Esophagus squamous epithelium (tissue), 5 donors: ENCODE data around the gene APOA1. TPM values are rescaled to one million over a fixed set of nuclear protein-coding genes. Genes with fewer than 3 reads are reported as not detected.

Experiments used
- DNase-seq: peaks from one replicate; lab custom pipeline; 2025; lab: John Stamatoyannopoulos, UW
- H3K27ac ChIP-seq, 4 donors: fragments of 200-600 bp; sonication (generic); one replicate each; pipeline ENCODE4 v1.5.1; 2016 to 2019; ENCODE audit warnings: mild to moderate bottlenecking in 1 of 4
- H3K27me3 ChIP-seq, 4 donors: fragments of 200-600 bp; sonication (generic); 1 replicate in 3 of 4; 2 replicates in 1 of 4; pipeline versions ENCODE4 v1.5.1 to v1.6.0; 2017 to 2021; ENCODE audit warnings: antibody characterized with exemption in 1 of 4
- H3K36me3 ChIP-seq, 3 donors: fragments of 200-600 bp; sonication (generic); one replicate each; pipeline ENCODE4 v1.5.1; 2016 to 2019
- H3K4me1 ChIP-seq, 3 donors: fragments of 200-600 bp; sonication (generic); one replicate each; pipeline ENCODE4 v1.5.1; 2017 to 2019
- H3K4me3 ChIP-seq, 4 donors: fragments of 200-600 bp; sonication (generic); 1 replicate in 3 of 4; 2 replicates in 1 of 4; pipeline ENCODE4 v1.5.1; 2016 to 2019; ENCODE audit warnings: mild to moderate bottlenecking in 2 of 4, moderate library complexity in 1 of 4
- H3K9me3 ChIP-seq, 3 donors: fragments of 200-600 bp; sonication (generic); one replicate each; pipeline ENCODE4 v1.5.1; 2016 to 2019
- POLR2A ChIP-seq, 4 donors: fragments of 450-650 bp; IDR thresholded peaks; one replicate each; pipeline ENCODE4 v1.6.1; 2017; ENCODE audit warnings: antibody characterized with exemption in 4 of 4, mild to moderate bottlenecking in 4 of 4, moderate library complexity in 3 of 4
- WGBS, 2 donors: methylation state at CpG; one replicate each; pipeline ENCODE4 v1.1.5; 2018; 5-methylcytosine and 5-hydroxymethylcytosine counted together
- intact Hi-C: fragments of 100-400 bp; cut with DNase I; formaldehyde crosslinking; loops from one replicate; pipeline ENCODE4 v1.15.0; 2022
- total RNA-seq, 4 donors: library from RNA; depleted of rRNA; stranded (reverse); fragments of >200 nt; gene quantifications; one replicate each; pipeline ENCODE4 v1.1.0, GENCODE V29; 2016
- TF ChIP-seq, protein P1 (sequence below), 6 experiments: fragments of 450-650 bp in 4 of 6; fragments of 200-600 bp in 2 of 6; sonication (generic) in 2 of 6; IDR thresholded peaks; one replicate each; pipeline ENCODE4 v1.5.1; 2016 to 2019; ENCODE audit warnings: antibody characterized with exemption in 6 of 6, mild to moderate bottlenecking in 4 of 6, moderate library complexity in 4 of 6
- donor health status: DM: yes; HTN: yes; CAD: no.

The APOA1 gene
- total RNA-seq, 4 donors from 2014 or later: not detected

DNA sequence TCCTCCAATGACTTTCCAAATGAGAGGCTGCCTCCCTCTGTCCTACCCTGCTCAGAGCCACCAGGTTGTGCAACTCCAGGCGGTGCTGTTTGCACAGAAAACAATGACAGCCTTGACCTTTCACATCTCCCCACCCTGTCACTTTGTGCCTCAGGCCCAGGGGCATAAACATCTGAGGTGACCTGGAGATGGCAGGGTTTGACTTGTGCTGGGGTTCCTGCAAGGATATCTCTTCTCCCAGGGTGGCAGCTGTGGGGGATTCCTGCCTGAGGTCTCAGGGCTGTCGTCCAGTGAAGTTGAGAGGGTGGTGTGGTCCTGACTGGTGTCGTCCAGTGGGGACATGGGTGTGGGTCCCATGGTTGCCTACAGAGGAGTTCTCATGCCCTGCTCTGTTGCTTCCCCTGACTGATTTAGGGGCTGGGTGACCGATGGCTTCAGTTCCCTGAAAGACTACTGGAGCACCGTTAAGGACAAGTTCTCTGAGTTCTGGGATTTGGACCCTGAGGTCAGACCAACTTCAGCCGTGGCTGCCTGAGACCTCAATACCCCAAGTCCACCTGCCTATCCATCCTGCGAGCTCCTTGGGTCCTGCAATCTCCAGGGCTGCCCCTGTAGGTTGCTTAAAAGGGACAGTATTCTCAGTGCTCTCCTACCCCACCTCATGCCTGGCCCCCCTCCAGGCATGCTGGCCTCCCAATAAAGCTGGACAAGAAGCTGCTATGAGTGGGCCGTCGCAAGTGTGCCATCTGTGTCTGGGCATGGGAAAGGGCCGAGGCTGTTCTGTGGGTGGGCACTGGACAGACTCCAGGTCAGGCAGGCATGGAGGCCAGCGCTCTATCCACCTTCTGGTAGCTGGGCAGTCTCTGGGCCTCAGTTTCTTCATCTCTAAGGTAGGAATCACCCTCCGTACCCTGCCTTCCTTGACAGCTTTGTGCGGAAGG is 4.8 kb downstream of the APOA1 start:
- no peak for DNase-seq
- peaks cover 14 to 22% (median 15%) of the 10 kb centered on the region in 3 donors for H3K4me1 ChIP-seq
- intact Hi-C loops: no loop called here
- no peak overlapping the region for H3K4me3 ChIP-seq
- TF ChIP-seq, protein P1, sequence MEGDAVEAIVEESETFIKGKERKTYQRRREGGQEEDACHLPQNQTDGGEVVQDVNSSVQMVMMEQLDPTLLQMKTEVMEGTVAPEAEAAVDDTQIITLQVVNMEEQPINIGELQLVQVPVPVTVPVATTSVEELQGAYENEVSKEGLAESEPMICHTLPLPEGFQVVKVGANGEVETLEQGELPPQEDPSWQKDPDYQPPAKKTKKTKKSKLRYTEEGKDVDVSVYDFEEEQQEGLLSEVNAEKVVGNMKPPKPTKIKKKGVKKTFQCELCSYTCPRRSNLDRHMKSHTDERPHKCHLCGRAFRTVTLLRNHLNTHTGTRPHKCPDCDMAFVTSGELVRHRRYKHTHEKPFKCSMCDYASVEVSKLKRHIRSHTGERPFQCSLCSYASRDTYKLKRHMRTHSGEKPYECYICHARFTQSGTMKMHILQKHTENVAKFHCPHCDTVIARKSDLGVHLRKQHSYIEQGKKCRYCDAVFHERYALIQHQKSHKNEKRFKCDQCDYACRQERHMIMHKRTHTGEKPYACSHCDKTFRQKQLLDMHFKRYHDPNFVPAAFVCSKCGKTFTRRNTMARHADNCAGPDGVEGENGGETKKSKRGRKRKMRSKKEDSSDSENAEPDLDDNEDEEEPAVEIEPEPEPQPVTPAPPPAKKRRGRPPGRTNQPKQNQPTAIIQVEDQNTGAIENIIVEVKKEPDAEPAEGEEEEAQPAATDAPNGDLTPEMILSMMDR (IDR thresholded peaks at IDR 0.05): no peak
- no peak for TF ChIP-seq POLR2A (IDR thresholded peaks at IDR 0.05)
- no peaks in the 10 kb centered on the region for H3K9me3 ChIP-seq
- H3K36me3 ChIP-seq: no peaks in the 10 kb centered on the region
- 75 to 91% methylated on average over 4 to 8 of the region's 13 CpGs for WGBS, 2 donors
- no peak overlapping the region for H3K27ac ChIP-seq
- peaks cover 0 to 9% (median 0%) of the 10 kb centered on the region in 4 donors for H3K27me3 ChIP-seq

DNA sequence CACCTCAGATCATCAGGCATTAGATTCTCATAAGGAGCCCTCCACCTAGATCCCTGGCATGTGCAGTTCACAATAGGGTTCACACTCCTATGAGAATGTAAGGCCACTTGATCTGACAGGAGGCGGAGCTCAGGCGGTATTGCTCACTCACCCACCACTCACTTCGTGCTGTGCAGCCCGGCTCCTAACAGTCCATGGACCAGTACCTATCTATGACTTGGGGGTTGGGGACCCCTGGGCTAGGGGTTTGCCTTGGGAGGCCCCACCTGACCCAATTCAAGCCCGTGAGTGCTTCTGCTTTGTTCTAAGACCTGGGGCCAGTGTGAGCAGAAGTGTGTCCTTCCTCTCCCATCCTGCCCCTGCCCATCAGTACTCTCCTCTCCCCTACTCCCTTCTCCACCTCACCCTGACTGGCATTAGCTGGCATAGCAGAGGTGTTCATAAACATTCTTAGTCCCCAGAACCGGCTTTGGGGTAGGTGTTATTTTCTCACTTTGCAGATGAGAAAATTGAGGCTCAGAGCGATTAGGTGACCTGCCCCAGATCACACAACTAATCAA is 5.6 kb downstream of the APOA1 start:
- Histone ChIP-seq H3K27me3 (peaks cover 0 to 9% (median 0%) of the 10 kb centered on the region in 4 donors), H3K4me3 (no peak overlapping the region), H3K9me3 (no peaks in the 10 kb centered on the region), H3K4me1 (peaks cover 14 to 21% (median 15%) of the 10 kb centered on the region in 3 donors), H3K27ac (no peak overlapping the region), H3K36me3 (no peaks in the 10 kb centered on the region)
- TF ChIP-seq, protein P1 (IDR thresholded peaks at IDR 0.05): no peak
- TF ChIP-seq POLR2A (IDR thresholded peaks at IDR 0.05): no peak
- 85 to 91% methylated on average over 4 to 7 of the region's 7 CpGs for WGBS, 2 donors
- no peak for DNase-seq
- intact Hi-C loops: no loop called here

DNA sequence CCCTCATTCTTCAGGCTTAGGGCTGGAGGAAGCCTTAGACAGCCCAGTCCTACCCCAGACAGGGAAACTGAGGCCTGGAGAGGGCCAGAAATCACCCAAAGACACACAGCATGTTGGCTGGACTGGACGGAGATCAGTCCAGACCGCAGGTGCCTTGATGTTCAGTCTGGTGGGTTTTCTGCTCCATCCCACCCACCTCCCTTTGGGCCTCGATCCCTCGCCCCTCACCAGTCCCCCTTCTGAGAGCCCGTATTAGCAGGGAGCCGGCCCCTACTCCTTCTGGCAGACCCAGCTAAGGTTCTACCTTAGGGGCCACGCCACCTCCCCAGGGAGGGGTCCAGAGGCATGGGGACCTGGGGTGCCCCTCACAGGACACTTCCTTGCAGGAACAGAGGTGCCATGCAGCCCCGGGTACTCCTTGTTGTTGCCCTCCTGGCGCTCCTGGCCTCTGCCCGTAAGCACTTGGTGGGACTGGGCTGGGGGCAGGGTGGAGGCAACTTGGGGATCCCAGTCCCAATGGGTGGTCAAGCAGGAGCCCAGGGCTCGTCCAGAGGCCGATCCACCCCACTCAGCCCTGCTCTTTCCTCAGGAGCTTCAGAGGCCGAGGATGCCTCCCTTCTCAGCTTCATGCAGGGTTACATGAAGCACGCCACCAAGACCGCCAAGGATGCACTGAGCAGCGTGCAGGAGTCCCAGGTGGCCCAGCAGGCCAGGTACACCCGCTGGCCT is 7.1 kb downstream of the APOA1 start:
- H3K4me3 ChIP-seq: no peak overlapping the region
- no peaks in the 10 kb centered on the region for H3K36me3 ChIP-seq
- TF ChIP-seq POLR2A (IDR thresholded peaks at IDR 0.05): no peak
- TF ChIP-seq, protein P1 (IDR thresholded peaks at IDR 0.05): no peak
- intact Hi-C loops: no loop called here
- 87 to 92% methylated on average over 2 to 10 of the region's 17 CpGs for WGBS, 2 donors
- DNase-seq: no peak
- H3K9me3 ChIP-seq: no peaks in the 10 kb centered on the region
- peaks cover 3 to 6% (median 4%) of the 10 kb centered on the region in 3 donors for H3K4me1 ChIP-seq
- peaks cover 0 to 7% (median 0%) of the 10 kb centered on the region in 4 donors for H3K27me3 ChIP-seq
- H3K27ac ChIP-seq: no peak overlapping the region

DNA sequence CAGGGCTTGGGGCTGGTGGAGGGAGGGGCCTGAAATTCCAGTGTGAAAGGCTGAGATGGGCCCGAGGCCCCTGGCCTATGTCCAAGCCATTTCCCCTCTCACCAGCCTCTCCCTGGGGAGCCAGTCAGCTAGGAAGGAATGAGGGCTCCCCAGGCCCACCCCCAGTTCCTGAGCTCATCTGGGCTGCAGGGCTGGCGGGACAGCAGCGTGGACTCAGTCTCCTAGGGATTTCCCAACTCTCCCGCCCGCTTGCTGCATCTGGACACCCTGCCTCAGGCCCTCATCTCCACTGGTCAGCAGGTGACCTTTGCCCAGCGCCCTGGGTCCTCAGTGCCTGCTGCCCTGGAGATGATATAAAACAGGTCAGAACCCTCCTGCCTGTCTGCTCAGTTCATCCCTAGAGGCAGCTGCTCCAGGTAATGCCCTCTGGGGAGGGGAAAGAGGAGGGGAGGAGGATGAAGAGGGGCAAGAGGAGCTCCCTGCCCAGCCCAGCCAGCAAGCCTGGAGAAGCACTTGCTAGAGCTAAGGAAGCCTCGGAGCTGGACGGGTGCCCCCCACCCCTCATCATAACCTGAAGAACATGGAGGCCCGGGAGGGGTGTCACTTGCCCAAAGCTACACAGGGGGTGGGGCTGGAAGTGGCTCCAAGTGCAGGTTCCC is 7.8 kb downstream of the APOA1 start, which contains the start of gene APOC3:
Gene APOC3 (plus strand): TSS at position 383 of the 659 bp plus-strand sequence. CDS start 676 bp downstream, outside the sequence.
- DNase-seq: no peak
- H3K4me3 ChIP-seq: no peak within 1 kb of the TSS
- no peak within 1 kb of the TSS for H3K27ac ChIP-seq
- no peaks in the 10 kb centered on the region for H3K9me3 ChIP-seq
- H3K27me3 ChIP-seq: no peaks in the 10 kb centered on the region
- H3K4me1 ChIP-seq: no peaks in the 10 kb centered on the region
- intact Hi-C loops: no loop called here
- no peak for TF ChIP-seq POLR2A (IDR thresholded peaks at IDR 0.05)
- TF ChIP-seq, protein P1 (IDR thresholded peaks at IDR 0.05): no peak
- WGBS, 2 donors: 59% methylated on average over 4 of the region's 9 CpGs; no CpG with 5 or more reads in 1 of the 2 donors
- H3K36me3 ChIP-seq: no peaks in the 10 kb centered on the region
